ENCODE results near the gene NLRP12. TPM values are rescaled to one million over a fixed set of nuclear protein-coding genes. Genes with fewer than 3 reads are reported as not detected.
"Not testable (repeated sequence)": the region's sequence is repeated elsewhere in the genome, so short reads cannot be mapped to it uniquely, and the experiment has no call there.

NLRP12 gene
- total and polyA plus RNA-seq, 2 donors (not counting 1 experiment from before 2014, with no cell fraction given) = 0.22 TPM; not detected in 1

DNA sequence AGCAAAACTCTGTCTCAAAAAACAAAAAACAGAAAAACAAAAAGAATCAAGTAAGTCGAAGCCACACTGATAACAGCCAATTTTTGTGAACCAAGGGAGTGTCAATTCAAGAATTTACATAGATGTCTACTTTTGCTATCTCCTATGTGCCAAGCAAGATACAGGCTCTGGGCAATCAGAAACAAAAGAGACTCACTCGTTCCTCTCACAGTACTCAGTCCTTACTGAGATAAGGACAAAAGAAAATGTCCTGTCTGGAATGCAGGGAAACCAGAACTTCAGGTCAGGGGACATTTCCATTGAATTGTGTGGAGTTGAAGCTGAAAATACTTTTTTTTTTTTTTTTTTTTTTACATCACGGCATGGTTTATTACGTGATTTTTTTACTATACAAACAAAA lies 53.0 kb downstream of the NLRP12 start:
- ATAC-seq (ENCODE audit: low read depth) (no peak), DNase-seq (no peak)
- Mint-ChIP-seq H3K27ac (no peak overlapping the region), H3K4me3 (no peak overlapping the region), H3K4me1 (peaks cover 2% of the 10 kb centered on the region), H3K27me3 (peaks cover 4% of the 10 kb centered on the region), H3K9me3 (ENCODE audit: insufficient read depth) (no peaks in the 10 kb centered on the region)
- H3K4me1 ChIP-seq (ENCODE audit: control insufficient read depth in 2 of 2, insufficient read depth in 2 of 2, low read length in 2 of 2) = no peaks in the 10 kb centered on the region
- 100% methylated on average over 1 of the region's 4 CpGs for WGBS (ENCODE audit: insufficient coverage)
- TF ChIP-seq, protein P1, sequence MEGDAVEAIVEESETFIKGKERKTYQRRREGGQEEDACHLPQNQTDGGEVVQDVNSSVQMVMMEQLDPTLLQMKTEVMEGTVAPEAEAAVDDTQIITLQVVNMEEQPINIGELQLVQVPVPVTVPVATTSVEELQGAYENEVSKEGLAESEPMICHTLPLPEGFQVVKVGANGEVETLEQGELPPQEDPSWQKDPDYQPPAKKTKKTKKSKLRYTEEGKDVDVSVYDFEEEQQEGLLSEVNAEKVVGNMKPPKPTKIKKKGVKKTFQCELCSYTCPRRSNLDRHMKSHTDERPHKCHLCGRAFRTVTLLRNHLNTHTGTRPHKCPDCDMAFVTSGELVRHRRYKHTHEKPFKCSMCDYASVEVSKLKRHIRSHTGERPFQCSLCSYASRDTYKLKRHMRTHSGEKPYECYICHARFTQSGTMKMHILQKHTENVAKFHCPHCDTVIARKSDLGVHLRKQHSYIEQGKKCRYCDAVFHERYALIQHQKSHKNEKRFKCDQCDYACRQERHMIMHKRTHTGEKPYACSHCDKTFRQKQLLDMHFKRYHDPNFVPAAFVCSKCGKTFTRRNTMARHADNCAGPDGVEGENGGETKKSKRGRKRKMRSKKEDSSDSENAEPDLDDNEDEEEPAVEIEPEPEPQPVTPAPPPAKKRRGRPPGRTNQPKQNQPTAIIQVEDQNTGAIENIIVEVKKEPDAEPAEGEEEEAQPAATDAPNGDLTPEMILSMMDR (IDR thresholded peaks at IDR 0.05) = no peak
- no peak for TF ChIP-seq EZH2 (IDR thresholded peaks at IDR 0.05; ENCODE audit: borderline replicate concordance, insufficient read depth, low read depth, low read length, poor library complexity, severe bottlenecking)
- H3K9ac ChIP-seq (ENCODE audit: low read length) = no peak overlapping the region
- CTCF ChIA-PET = interaction anchor here (0.6 to 0.7 kb wide), 2 partner anchors 331 to 1965 kb away, joined by 3 read pairs; no protein-coding TSS in a partner anchor
- H3K79me2 ChIP-seq (ENCODE audit: control insufficient read depth, insufficient read depth, low read length) = no peaks in the 10 kb centered on the region
- H2AFZ ChIP-seq (ENCODE audit: insufficient read depth, low read depth, low read length, poor library complexity, severe bottlenecking) = no peak overlapping the region
- no peak overlapping the region for H3K4me2 ChIP-seq (replicated peaks; ENCODE audit: low read depth, low read length, poor library complexity, severe bottlenecking)
- no peak overlapping the region for H3K4me3 ChIP-seq (ENCODE audit: control extremely low read depth in 1 of 5, extremely low read depth in 1 of 5, insufficient read depth in 1 of 5, low read depth in 2 of 5, low read length in 4 of 5)
- POLR2A ChIA-PET = no interaction called here
- H3K27me3 ChIP-seq (replicated peaks in 1 of 4; ENCODE audit: control extremely low read depth in 1 of 4, control insufficient read depth in 3 of 4, insufficient read depth in 4 of 4, low read length in 3 of 4) = no peaks in the 10 kb centered on the region
- H3K9me3 ChIP-seq (ENCODE audit: control extremely low read depth in 1 of 3, control insufficient read depth in 2 of 3, insufficient read depth in 1 of 3, low read length in 2 of 3) = peaks cover 0 to 14% (median 0%) of the 10 kb centered on the region in 3 donors
- intact Hi-C loops (cut with micrococcal nuclease) = no loop called here
- no peaks in the 10 kb centered on the region for H3K36me3 ChIP-seq (replicated peaks in 1 of 2; ENCODE audit: control extremely low read depth in 1 of 2, control insufficient read depth in 1 of 2, extremely low read depth in 1 of 2, insufficient read depth in 2 of 2, low read length in 1 of 2)
- H3K27ac ChIP-seq (ENCODE audit: low read length in 2 of 2) = no peak overlapping the region
- no peaks in the 10 kb centered on the region for H4K20me1 ChIP-seq (ENCODE audit: control insufficient read depth, insufficient read depth, low read length, poor library complexity, severe bottlenecking)

DNA sequence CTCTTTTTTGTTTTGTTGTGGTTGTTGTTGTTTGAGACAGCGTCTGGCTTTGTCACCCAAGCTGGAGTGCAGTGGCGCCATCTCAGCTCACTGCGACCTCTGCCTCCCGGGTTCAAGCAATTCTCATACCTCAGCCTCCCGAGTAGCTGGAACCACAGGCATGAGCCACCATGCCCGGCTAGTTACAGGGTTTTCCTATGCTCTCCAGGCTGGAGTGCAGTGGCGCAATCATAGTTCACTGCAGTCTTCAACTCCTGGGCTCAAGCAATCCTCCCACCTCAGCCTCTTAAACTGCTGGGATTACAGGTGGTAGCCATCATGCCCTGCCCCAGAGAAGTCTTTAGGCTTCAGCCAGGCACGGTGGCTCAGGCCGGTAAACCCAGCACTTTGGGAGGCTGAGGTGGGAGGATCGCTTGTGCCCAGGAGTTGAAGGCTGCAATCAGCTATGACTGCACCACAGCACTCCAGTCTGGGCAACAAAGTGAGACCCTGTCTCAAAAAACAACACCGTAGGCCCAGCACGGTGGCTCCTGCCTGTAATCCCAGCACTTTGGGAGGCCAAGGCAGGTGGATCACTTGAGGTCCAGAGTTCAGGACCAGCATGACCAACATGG lies 54.3 kb downstream of the NLRP12 start:
- CTCF ChIA-PET; H3K9me3 Mint-ChIP-seq (ENCODE audit: insufficient read depth); H2AFZ ChIP-seq (ENCODE audit: insufficient read depth, low read depth, low read length, poor library complexity, severe bottlenecking); H3K4me3 Mint-ChIP-seq; H3K27me3 ChIP-seq (replicated peaks in 1 of 4; ENCODE audit: control extremely low read depth in 1 of 4, control insufficient read depth in 3 of 4, insufficient read depth in 4 of 4, low read length in 3 of 4); H3K27me3 Mint-ChIP-seq; ATAC-seq (ENCODE audit: low read depth); H4K20me1 ChIP-seq (ENCODE audit: control insufficient read depth, insufficient read depth, low read length, poor library complexity, severe bottlenecking); H3K36me3 ChIP-seq (replicated peaks in 1 of 2; ENCODE audit: control extremely low read depth in 1 of 2, control insufficient read depth in 1 of 2, extremely low read depth in 1 of 2, insufficient read depth in 2 of 2, low read length in 1 of 2); intact Hi-C loops (cut with micrococcal nuclease); DNase-seq; H3K9ac ChIP-seq (ENCODE audit: low read length); H3K4me2 ChIP-seq (replicated peaks; ENCODE audit: low read depth, low read length, poor library complexity, severe bottlenecking); POLR2A ChIA-PET; H3K4me3 ChIP-seq (ENCODE audit: control extremely low read depth in 1 of 5, extremely low read depth in 1 of 5, insufficient read depth in 1 of 5, low read depth in 2 of 5, low read length in 4 of 5); H3K4me1 ChIP-seq (ENCODE audit: control insufficient read depth in 2 of 2, insufficient read depth in 2 of 2, low read length in 2 of 2); H3K4me1 Mint-ChIP-seq; H3K27ac Mint-ChIP-seq; H3K27ac ChIP-seq (ENCODE audit: low read length in 2 of 2); H3K79me2 ChIP-seq (ENCODE audit: control insufficient read depth, insufficient read depth, low read length): not testable (repeated sequence)
- WGBS (ENCODE audit: insufficient coverage) = 96% methylated on average over 11 of the region's 12 CpGs
- peaks cover 0 to 14% (median 0%) of the 10 kb centered on the region in 3 donors for H3K9me3 ChIP-seq (ENCODE audit: control extremely low read depth in 1 of 3, control insufficient read depth in 2 of 3, insufficient read depth in 1 of 3, low read length in 2 of 3)
